Right cardiac atrium (tissue), 5 donors: ENCODE results near the gene SLC30A1. TPM values are rescaled to one million over a fixed set of nuclear protein-coding genes. Genes with fewer than 3 reads are reported as not detected.
A peak's percentile ranks its signal among the peaks of the same experiment; 100 is the strongest.
"Not testable (repeated sequence)": the region's sequence is repeated elsewhere in the genome, so short reads cannot be mapped to it uniquely, and the experiment has no call there.

Experiments
- ATAC-seq, 2 donors: fragments of 200-7000 bp; cut with Tn5 transposase; one replicate each; pipeline versions ENCODE4 v1.8.0 to v1.9.1; 2020; ENCODE audit warnings: moderate library complexity in 2 of 2, mild to moderate bottlenecking in 1 of 2
- DNase-seq, 3 donors: peaks; one replicate each; pipeline ENCODE4 v3.0.0-alpha.2; 2020
- H3K27ac ChIP-seq: one replicate; pipeline ENCODE4 v1.5.1; 2013; ENCODE audit warnings: mild to moderate bottlenecking, low read length, control low read depth, moderate library complexity
- H3K27me3 ChIP-seq: one replicate; pipeline ENCODE4 v1.6.1; 2013; ENCODE audit not compliant: control insufficient read depth, insufficient read depth
- H3K4me1 ChIP-seq: one replicate; pipeline ENCODE4 v1.6.1; 2013; ENCODE audit warnings: low read length; ENCODE audit not compliant: control insufficient read depth, insufficient read depth
- H3K4me3 ChIP-seq: one replicate; pipeline ENCODE4 v1.5.1; 2013; ENCODE audit warnings: low read length, control low read depth
- H3K9me3 ChIP-seq: one replicate; pipeline ENCODE4 v1.6.1; 2013; ENCODE audit warnings: low read length; ENCODE audit not compliant: control insufficient read depth
- whole genome bisulfite sequencing: extraction: QIAGEN DNeasy Blood & Tissue Kit; methylation state at CpG from one replicate; pipeline ENCODE4 v1.1.7; 2013; 5-methylcytosine and 5-hydroxymethylcytosine counted together
- intact Hi-C, 4 donors: fragments of 100-400 bp; cut with DNase I; formaldehyde crosslinking; loops; one replicate each; pipeline versions ENCODE4 v1.11.0 to v1.14.0; 2022 to 2023
- long read RNA-seq, 4 donors: library from polyadenylated mRNA; unstranded; transcript quantifications; one replicate each; pipeline ENCODE4 v2.0.0, GENCODE V29; 2020 to 2021
- polyA plus RNA-seq: library from polyadenylated mRNA; stranded (reverse); fragments of 200-250 nt; gene quantifications from one replicate; pipeline ENCODE4 v1.2.3, GENCODE V29; 2013
- total RNA-seq, 4 donors: library from RNA; stranded (reverse); fragmentation: NEBNext Ultra II Directional; extraction: Animal tissue kit (Norgen Biotek cat#: 25700); gene quantifications; one replicate each; pipeline ENCODE4 v1.2.1, GENCODE V29; 2021
- donor health status: healthy with polysubstance abuse.
- donor health status: DM: no; HTN: yes; CAD: no.
- donor health status: DM: no; HTN: no; CAD: no.
- donor health status: DM: no; HTN: yes; CAD: no; lungs with severe emphysema.
- donor health status: DM: yes; HTN: yes; CAD: no.

SLC30A1 gene, protein sequence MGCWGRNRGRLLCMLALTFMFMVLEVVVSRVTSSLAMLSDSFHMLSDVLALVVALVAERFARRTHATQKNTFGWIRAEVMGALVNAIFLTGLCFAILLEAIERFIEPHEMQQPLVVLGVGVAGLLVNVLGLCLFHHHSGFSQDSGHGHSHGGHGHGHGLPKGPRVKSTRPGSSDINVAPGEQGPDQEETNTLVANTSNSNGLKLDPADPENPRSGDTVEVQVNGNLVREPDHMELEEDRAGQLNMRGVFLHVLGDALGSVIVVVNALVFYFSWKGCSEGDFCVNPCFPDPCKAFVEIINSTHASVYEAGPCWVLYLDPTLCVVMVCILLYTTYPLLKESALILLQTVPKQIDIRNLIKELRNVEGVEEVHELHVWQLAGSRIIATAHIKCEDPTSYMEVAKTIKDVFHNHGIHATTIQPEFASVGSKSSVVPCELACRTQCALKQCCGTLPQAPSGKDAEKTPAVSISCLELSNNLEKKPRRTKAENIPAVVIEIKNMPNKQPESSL
- total RNA-seq (10 to 100 TPM; 14.5 to 19.2 (median 14.8) TPM), polyA plus RNA-seq (6.0 TPM)
- long read RNA-seq, donor 1, full-length matches to known transcripts, result 28 of 30 reads
- long read RNA-seq, donor 1, partial matches to known transcripts, result 0 of 30 reads
- long read RNA-seq, donor 1, other reads (novel, unspliced or antisense), result 2 of 30 reads
- long read RNA-seq, donor 2, full-length matches to known transcripts, result 13 of 13 reads
- long read RNA-seq, donor 2, partial matches to known transcripts, result 0 of 13 reads
- long read RNA-seq, donor 2, other reads (novel, unspliced or antisense), result 0 of 13 reads
- long read RNA-seq, donor 3, full-length matches to known transcripts, result 13 of 19 reads
- long read RNA-seq, donor 3, partial matches to known transcripts, result 0 of 19 reads
- long read RNA-seq, donor 3, other reads (novel, unspliced or antisense), result 6 of 19 reads
- long read RNA-seq, donor 4, full-length matches to known transcripts, result 26 of 27 reads
- long read RNA-seq, donor 4, partial matches to known transcripts, result 0 of 27 reads
- long read RNA-seq, donor 4, other reads (novel, unspliced or antisense), result 1 of 27 reads

DNA sequence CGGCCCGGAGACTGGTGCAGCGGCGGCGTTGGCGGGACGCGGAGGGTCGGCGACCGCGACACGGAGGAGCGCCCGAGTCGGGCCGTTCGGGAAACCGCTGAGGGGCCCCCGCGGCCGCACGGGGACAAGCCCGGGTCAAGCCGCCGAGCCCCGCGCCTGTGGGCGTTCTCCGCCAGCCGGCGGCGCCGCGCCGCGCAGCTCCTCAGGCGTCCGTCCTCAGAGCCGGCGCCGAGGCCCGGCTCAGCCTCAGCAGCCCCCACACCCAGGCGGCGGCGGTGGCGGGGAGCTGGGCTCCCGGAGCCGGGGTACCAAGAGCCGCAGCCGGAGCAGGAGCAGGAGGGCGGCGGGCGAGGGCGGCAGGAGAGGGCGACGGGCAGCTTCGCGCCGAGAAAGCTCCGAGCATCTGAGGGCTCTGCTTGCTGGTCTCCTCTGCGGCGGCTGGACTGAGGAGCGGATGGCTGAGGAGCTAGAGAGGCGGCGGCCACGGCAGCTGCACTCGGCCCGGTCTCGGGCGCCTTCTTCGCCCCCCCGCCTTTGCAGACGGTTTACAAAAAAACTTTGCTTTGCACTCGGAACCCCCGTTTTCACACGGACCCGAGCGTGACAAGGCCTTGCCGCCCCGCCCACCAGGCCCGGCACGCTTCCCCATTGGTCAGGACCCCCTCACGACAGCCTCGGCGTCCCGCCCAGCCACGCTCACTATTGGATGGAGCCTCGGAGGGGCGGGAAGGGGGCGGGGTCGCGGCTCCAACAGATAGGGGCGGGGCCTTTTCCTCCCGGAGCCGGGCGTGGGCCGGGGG, at the start of gene SLC30A1:
SLC30A1 (minus strand) TSS at position 522 of the 800 bp plus-strand sequence. CDS start 549 bp downstream, outside the sequence.
- ATAC-seq, result peak; percentile 97 to 98
- intact Hi-C loops, result loop anchor here (5.0 to 10.0 kb wide), 6 partner anchors 53 to 78 kb away; no protein-coding TSS in a partner anchor
- Histone ChIP-seq H3K4me1 (peaks cover 8% of the 10 kb centered on the region), H3K27ac (peak within 1 kb of the TSS; percentile 97), H3K4me3 (peak within 1 kb of the TSS; percentile 80), H3K9me3 (no peaks in the 10 kb centered on the region), H3K27me3 (no peaks in the 10 kb centered on the region)
- WGBS, result under 1% methylated on average over 98 of the region's 98 CpGs
- DNase-seq, result peak; percentile 100

DNA sequence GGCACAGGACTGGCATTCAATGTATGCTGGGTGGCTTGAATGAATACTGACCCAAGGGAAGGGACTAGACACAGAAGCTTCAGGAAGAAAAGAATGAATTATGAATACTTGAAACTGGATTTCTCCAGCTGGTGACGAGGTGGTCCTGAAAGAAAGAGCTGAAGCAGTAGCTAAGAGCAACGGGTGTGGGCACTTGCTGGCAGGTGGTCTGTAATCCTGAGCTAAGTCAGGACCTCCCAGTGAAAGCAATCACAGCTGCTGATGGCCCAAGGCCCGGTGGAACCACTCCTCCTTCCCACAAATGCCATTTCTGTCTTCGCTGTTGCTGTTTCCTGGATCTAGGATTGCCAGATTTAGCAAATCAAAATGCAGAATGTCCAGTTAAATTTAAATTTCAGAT, 49.5 kb upstream of the SLC30A1 start:
- Histone ChIP-seq H3K4me1 (peaks cover 21% of the 10 kb centered on the region), H3K4me3 (no peak overlapping the region), H3K27ac (no peak overlapping the region), H3K27me3 (no peaks in the 10 kb centered on the region), H3K9me3 (no peaks in the 10 kb centered on the region)
- DNase-seq (no peak), ATAC-seq (no peak)
- intact Hi-C loops, result no loop called here
- WGBS, result 59% methylated on average over 4 of the region's 4 CpGs

DNA sequence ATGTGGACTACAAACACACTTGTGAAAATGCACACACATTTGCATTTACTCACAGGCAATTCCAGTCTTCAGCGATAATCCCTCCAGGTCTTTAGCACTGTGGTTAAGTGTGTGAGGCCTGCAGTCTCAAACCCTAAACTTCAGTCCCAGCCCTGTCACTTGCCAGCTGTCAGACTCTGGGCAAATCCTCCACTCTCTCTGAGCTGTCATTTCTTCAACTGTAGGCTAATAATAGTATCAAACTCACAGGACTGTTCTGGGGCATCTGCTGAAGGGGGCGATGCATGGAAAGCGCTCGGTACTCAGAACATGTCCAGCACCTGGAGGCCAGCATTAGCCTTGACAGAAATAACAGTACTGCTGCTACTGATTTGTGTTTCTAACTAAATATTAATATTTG, 48.3 kb upstream of the SLC30A1 start:
- ATAC-seq, result no peak
- WGBS, result 77% methylated on average over 4 of the region's 4 CpGs

DNA sequence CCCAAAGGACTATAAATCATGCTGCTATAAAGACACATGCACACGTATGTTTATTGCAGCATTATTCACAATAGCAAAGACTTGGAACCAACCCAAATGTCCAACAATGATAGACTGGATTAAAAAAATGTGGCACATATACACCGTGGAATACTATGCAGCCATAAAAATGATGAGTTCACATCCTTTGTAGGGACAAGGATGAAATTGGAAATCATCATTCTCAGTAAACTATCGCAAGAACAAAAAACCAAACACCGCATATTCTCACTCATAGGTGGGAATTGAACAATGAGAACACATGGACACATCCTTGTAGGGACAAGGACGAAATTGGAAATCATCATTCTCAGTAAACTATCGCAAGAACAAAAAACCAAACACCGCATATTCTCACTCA, 46.9 kb upstream of the SLC30A1 start:
- H3K9me3 ChIP-seq, ATAC-seq, H3K4me3 ChIP-seq, DNase-seq, intact Hi-C loops, H3K27me3 ChIP-seq, H3K27ac ChIP-seq, H3K4me1 ChIP-seq: not testable (repeated sequence)
- 97% methylated on average over 6 of the region's 7 CpGs for WGBS

More for the DNA sequence above, 48.3 kb upstream of the SLC30A1 start:
- Histone ChIP-seq H3K9me3 (no peaks in the 10 kb centered on the region), H3K4me3 (no peak overlapping the region), H3K27ac (no peak overlapping the region), H3K4me1 (peaks cover 10% of the 10 kb centered on the region), H3K27me3 (no peaks in the 10 kb centered on the region)
- no peak for DNase-seq
- intact Hi-C loops, result no loop called here

DNA sequence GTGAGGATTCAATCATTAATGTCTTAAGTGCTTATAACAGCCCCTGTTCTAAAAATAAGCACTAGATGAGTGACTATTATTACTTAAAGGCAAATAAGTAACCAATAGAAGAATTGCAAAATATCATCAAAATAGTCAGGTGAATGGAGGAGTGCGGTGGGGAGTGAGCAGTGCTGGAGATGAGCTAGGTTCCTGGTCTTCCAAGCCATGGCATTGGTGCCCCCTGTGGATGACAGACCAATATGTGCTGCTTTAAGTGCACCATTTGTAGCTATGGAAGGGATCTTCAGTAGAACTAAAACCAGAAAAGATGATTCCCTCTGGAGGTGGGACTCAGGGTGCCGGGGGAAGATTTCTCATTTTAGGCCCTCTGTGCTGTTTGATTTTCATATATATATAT, 46.1 kb upstream of the SLC30A1 start:
- Histone ChIP-seq H3K27me3 (no peaks in the 10 kb centered on the region), H3K4me3 (no peak overlapping the region), H3K9me3 (no peaks in the 10 kb centered on the region), H3K4me1 (peaks cover 1% of the 10 kb centered on the region), H3K27ac (no peak overlapping the region)
- WGBS, result 69% methylated on average over 2 of the region's 2 CpGs
- intact Hi-C loops, result no loop called here
- ATAC-seq (peak; percentile 42 to 51), DNase-seq (peak in 1 of 3 donors; percentile 58)

DNA sequence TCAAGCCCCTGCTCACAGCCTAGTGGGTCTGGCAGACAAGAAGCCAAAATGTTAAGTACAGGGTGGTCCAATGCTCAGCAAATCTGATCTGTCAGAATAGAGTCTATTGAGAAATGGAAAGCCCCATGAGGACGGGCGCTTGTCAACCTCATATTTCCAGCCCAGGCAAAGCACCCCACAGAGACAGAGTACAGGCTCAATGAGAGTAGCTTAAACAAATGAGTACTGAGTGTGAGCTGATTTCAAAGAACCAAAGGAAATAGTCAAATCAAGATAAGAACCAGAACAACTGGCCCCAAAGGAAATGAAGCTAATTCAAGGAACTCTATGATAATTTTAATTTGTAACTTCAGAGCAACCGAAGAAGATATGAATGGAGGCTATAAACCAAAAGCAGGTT, 44.6 kb upstream of the SLC30A1 start:
- no peak for ATAC-seq
- intact Hi-C loops, result no loop called here

DNA sequence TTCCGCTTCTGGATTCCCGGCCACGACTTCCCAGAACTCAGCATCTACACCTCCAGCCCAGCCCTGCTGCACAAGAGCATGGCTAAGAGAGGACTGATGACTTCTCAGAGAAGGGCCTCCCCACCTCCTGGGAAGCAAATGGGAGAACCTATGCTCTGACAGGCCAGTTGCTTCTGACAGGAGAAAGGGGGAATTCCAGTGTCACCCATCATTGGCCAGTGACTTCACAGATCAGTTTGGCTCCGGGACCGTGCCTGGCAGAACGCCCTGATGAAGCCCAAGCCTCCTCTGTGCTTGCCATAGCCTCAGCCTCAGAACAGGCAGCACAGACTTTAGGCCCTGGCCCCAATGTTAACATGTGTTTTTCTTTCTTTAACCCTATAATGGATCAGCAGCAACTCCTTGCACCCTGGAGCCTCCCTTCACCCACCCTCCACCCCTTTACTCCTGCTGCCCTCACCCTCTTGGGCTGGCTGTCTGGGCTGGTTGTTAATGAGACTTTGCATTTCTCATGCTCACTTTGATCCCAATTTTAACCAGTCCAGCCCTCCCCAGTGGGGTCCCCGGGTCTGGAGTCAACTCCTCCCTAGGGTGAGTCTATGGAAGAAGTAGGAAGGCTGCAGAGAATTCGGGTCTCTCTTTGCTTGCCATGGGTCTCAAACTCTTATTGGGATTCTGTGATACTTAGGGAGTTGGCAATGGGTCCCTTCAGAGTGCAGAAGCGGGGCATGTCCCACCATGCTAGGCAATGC, 42.7 kb upstream of the SLC30A1 start:
- peaks cover 2% of the 10 kb centered on the region for H3K4me1 ChIP-seq
- no peak overlapping the region for H3K4me3 ChIP-seq
- intact Hi-C loops, result no loop called here
- ATAC-seq, result no peak
- H3K27me3 ChIP-seq, result no peaks in the 10 kb centered on the region
- peak; percentile 33 to 81 (median 76) for DNase-seq
- H3K9me3 ChIP-seq, result no peaks in the 10 kb centered on the region
- no peak overlapping the region for H3K27ac ChIP-seq
- 56% methylated on average over 9 of the region's 9 CpGs for WGBS

More for the DNA sequence above, 44.6 kb upstream of the SLC30A1 start:
- WGBS, result 66% methylated on average over 3 of the region's 3 CpGs
- DNase-seq, result no peak
- Histone ChIP-seq H3K27me3 (no peaks in the 10 kb centered on the region), H3K4me1 (no peaks in the 10 kb centered on the region), H3K27ac (no peak overlapping the region), H3K4me3 (no peak overlapping the region), H3K9me3 (no peaks in the 10 kb centered on the region)

DNA sequence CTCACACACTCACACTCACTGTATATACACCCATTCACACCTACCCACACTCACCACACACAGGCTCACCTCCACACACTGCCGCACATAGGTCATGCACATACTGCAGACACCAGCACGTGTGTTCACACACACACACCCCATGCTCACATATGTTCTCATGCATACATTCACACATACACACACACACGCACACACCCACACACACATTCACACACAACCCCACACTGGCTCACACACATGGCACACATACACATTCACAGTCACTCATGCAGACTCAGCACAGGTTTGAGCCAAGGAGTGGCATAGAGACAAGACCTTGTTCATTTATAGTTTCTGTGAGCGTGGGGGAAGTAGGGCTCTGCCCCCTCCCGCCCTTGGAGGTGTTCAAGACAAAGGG, 41.1 kb upstream of the SLC30A1 start:
- 98% methylated on average over 5 of the region's 5 CpGs for WGBS
- no peak for ATAC-seq

DNA sequence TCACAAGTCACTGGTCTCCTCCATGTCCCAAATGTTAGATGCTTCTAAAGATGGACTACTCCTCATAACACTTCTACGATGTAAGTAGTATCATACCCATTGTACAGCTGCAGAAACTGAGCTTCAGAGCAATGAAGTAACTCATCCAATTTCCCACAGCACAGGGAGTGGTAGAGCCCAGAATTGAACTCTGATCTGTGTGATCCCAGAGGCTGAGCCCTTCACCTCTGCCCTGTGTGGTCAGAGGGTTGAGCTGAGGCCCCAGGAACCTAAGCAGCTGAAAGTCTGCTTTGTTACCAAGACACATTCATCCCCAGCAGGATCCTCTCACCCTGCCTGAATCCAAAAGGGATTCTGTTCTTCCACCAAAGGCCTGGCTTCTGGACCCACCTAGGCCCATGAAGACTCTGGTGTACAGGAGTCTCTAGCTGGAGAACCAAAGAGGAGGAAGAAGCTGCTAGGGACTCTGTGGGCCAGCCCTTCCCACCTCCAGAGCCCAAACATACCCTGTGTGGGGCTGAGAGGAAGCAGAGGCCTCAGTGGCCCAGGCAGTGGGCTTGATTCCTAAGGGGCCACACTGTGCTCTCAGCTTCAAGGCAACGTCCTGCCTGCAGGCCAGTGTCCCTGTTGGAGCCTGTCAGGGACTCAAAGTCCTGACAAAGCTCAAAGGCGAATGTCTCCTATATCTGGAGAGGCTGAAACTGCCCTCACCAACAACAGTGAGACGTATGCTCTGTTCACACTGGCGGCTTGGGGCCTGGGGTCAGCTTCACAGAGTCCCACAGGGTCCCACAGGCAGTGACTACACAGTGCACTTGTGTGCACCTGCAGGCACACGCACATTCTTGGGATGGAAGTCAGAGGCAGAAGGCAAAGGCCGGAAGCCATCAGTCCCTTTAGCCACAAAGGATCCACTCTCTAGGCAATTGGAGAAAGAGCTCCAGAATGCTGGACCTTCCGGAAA, 40.4 kb upstream of the SLC30A1 start:
- 79% methylated on average over 8 of the region's 8 CpGs for WGBS
- Histone ChIP-seq H3K9me3 (no peaks in the 10 kb centered on the region), H3K4me1 (peaks cover 4% of the 10 kb centered on the region), H3K27ac (no peak overlapping the region), H3K4me3 (no peak overlapping the region), H3K27me3 (no peaks in the 10 kb centered on the region)
- DNase-seq, result no peak
- intact Hi-C loops, result no loop called here
- no peak for ATAC-seq

More for the DNA sequence above, 41.1 kb upstream of the SLC30A1 start:
- Histone ChIP-seq H3K4me3 (no peak overlapping the region), H3K4me1 (peaks cover 4% of the 10 kb centered on the region), H3K27ac (no peak overlapping the region), H3K27me3 (no peaks in the 10 kb centered on the region), H3K9me3 (no peaks in the 10 kb centered on the region)
- DNase-seq, result no peak
- intact Hi-C loops, result no loop called here
